Breast epithelium (tissue), 3 donors: Measurements from ENCODE around the gene SLC35F4.
"Not testable (repeated sequence)": the region's sequence is repeated elsewhere in the genome, so short reads cannot be mapped to it uniquely, and the experiment has no call there.

ENCODE experiments used
- CTCF ChIP-seq, 3 donors: fragments of 450-650 bp; IDR thresholded peaks; one replicate each; pipeline ENCODE4 v1.5.1; 2016 to 2017; ENCODE audit warnings: antibody characterized with exemption in 3 of 3, mild to moderate bottlenecking in 3 of 3, moderate library complexity in 3 of 3
- POLR2A ChIP-seq: fragments of 450-650 bp; IDR thresholded peaks from one replicate; pipeline ENCODE4 v1.6.1; 2016; ENCODE audit warnings: antibody characterized with exemption, mild to moderate bottlenecking, moderate library complexity

- not testable (repeated sequence) for TF ChIP-seq CTCF (IDR thresholded peaks at IDR 0.05); POLR2A
These were observed 156.8 kb downstream of the SLC35F4 start for GRCh38 chr14:57709086-57709485.
